GM19193 (cell line): ENCODE results near the gene PPP1R15B.

Source experiments
- POLR2A ChIP-seq: IDR thresholded peaks from 4 replicates; pipeline ENCODE4 v1.6.1; 2011; ENCODE audit not compliant: insufficient read depth, insufficient read length; ENCODE audit errors: extremely low read depth

Gene PPP1R15B

DNA sequence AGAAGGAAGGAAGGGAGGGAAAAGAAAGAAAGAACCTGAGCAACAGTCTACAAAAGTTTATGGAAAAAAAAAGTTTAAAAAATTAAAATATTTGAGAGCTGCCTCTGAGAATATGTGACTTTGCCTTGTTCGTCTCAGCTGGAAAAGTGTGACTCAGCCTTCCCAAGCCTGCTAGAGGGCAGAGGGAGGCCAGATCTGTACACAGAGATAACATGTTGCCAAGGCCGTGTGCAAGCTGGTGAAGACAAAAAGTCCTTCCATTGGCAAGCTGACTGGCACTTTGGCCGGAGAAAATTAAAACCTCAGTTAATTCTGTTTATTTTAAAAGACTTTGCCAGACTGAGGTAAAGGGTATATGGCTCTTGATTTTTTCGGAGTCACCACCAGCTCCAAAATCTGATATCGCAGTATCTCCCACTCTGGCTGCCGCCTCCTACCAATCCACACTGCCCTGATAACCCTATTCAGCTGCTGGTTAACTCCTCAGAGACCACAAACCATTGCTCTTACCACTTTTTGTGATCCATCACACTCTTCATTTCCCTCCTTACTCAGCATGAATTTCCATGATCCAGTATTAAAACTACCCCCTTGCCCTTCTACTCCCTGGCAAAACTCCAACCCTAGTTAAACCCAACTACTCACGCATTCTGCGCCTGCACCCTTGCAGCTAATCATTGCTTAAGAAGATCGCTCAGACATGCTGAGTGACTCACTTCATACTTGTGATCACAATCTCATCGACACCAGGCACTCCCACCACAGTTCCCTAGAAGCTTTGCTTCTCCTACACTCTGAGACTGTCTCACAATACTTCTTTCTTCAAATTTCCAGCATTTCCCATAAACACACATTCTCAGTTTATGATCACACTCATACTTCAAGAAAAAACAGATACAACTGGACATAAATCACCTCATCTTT is 5.7 kb upstream of the PPP1R15B start:
- no peak for TF ChIP-seq POLR2A

GRCh38 chr1:204416589-204417073 is 5.0 kb upstream of the PPP1R15B start:
- no peak for TF ChIP-seq POLR2A

- TF ChIP-seq POLR2A = no peak
Observed at GRCh38 chr1:204415351-204415750, 3.7 kb upstream of the PPP1R15B start.

GRCh38 chr1:204414016-204414415 is 2.4 kb upstream of the PPP1R15B start:
- TF ChIP-seq POLR2A = no peak

- no peak for TF ChIP-seq POLR2A
Observed at GRCh38 chr1:204413170-204413535, 1.5 kb upstream of the PPP1R15B start.

GRCh38 chr1:204410688-204411450 is 748 bp downstream of the PPP1R15B start:
- no peak for TF ChIP-seq POLR2A

DNA sequence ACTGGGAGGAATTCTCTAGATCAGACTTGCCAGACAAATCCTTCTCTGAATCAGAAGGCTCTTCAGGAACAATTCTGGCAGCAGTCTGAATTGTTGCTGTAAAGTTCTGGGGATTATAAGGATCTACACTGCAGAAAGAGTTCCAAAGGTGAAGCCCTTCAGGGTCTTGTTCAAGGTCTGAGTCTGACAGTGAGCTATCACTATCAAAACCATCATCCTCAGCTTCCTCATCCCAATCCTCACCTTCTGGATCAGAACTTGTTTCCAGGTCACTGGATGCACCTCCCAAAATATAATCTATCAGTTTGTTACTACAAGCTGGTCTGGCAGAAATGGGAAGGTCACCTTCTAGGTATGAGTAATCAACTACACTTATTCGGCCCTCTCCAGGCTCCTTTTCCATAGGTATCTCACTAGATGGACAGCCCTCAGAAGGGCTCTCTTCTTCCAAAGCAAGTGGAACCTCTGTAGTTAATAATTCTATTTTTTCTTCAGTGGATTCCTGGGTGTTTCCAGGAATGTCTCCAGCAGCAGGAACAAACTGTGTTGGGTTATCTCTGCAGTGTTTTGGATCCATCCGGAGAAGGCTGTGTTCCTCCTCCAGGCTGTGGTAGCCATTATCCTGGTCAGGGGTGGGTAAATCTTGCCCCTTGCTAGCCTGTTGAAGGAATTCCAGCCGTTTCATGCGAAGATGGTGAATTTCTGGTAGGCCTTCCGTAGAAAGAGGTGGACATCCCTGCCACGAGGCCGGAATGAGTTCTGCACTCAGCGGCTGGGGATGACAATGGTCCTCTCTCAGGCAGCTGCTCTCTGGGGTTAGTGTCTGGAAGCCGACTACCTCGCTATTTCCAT is 1.6 kb downstream of the PPP1R15B start:
- TF ChIP-seq POLR2A = no peak

GRCh38 chr1:204409123-204409522 is 2.5 kb downstream of the PPP1R15B start:
- TF ChIP-seq POLR2A = no peak

DNA sequence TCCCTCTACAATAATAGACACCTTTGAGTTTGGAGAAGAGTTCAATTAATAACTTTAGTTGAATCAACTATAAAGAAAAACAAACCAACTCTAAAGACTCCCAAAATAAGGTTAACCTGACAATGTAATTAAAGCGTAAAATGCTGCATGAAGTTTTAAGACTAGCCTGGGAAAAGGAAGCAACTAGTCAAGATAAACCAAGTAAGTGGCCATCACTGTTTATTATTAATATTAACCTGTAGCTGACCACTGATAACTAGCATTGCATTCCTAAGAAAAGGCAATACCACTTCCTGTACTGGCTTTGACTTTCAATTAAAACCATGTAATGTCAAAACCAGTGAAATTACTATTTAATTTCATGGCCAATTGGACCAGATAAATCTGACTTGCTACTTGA is 3.0 kb downstream of the PPP1R15B start:
- no peak for TF ChIP-seq POLR2A

DNA sequence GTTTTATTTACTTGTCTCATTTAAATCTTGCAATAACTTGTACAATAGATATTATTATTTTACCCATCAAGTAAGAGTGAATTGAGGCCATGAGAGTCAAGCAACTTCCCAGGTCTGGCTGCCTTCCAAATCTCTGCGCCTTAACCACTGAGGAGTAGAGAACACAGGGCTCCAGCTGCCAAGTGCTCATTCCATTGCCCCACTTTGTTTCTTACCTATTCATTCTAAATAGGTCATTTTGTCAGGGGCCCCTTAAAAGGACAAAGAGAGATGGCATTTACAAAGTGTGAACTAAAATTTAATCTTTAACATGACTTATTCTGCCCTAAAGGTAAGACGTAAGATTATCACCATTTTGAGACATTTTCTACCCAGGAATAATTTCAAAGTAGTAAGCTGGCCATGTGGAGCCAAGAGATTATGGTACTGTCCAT is 3.5 kb downstream of the PPP1R15B start:
- no peak for TF ChIP-seq POLR2A

GRCh38 chr1:204407295-204407971 is 4.2 kb downstream of the PPP1R15B start:
- no peak for TF ChIP-seq POLR2A

GRCh38 chr1:204406621-204407020 is 5.0 kb downstream of the PPP1R15B start:
- TF ChIP-seq POLR2A = no peak

DNA sequence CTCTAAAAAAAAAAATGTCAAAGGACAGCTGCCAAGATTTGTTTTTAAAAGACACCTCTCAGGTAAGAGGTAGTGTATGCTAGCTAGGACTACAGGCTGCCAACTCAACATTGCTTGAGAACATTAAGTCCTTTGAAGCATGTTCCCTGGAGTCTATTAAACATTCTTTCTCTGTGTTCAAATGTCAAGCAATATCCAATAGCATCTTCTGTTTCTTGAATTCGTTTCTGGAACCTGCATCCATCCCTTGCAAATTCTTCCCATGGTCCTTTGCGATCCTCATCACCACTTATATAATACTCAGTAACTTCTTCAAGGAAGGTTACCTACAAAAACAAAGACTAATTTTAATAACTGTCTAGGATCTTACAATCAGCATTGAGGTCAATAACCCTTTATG is 5.6 kb downstream of the PPP1R15B start:
- no peak for TF ChIP-seq POLR2A

DNA sequence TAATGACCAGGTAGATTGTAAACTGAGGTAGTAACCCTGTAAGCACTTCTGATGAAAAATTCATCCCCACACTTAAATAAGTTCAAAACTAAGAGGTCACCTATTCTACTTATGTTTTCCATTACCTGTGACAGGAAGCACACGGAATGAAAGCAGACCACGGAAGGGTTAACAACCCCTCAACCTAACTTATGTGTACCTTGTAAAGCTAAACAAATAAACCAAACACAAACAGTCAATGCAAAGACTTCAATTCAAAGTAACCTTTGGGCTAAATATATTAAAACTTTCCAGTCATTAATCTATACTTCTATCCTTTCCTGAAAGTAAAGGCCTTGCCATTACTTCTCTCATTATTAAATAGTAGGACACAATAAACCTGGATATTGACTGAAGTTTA is 7.0 kb downstream of the PPP1R15B start:
- TF ChIP-seq POLR2A = no peak

DNA sequence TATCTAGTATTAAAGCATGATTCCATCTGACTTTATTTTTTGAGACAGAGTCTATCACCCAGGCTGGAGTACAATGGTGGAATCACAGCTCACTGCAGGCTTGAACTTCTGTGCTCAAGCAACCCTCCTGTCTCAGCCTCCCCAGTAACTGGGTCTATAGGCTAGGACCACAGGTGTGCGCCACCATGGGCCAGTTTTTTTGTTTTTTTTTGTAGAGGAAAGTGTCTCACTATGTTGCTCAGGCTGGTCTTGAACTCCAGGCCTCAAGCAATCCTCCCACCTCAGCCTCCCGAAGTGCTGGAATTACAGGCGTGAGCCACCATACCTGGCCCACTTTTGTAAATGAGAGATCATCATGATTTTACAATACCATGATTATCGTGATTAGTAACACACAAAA is 9.2 kb downstream of the PPP1R15B start:
- TF ChIP-seq POLR2A = no peak

DNA sequence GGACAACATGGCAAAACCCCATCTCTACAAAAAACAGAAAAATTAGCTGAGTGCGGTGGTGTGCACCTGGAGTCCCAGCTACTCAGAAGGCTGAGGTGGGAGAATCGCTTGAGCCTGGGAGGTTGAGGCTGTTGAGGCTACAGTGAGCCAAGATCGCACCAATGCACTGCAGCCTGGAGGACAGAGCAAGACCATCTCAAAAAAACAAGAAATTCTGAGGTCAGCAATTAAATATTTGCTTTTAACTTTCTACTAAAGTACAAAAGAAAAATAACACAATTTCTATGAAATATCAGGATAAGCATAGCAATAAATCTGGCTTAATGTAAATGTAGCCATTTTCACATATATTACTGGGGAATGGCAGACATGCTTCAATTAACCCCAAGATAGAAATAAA is 9.9 kb downstream of the PPP1R15B start:
- TF ChIP-seq POLR2A = no peak
